HG02943 (cell line): Measurements from ENCODE around the gene PRPF6.

Experiments
- ATAC-seq: cut with Tn5 transposase; IDR thresholded peaks from one replicate; pipeline ENCODE4 v1.9.1; 2021; ENCODE audit warnings: mild to moderate bottlenecking, low read depth, moderate library complexity; ENCODE audit not compliant: unreplicated experiment

Gene PRPF6

GRCh38 chr20:63945921-63946920, 34.7 kb upstream of the PRPF6 start:
- ATAC-seq = no peak

- ATAC-seq = no peak
These were observed 33.8 kb upstream of the PRPF6 start for GRCh38 chr20:63946986-63947637.

DNA sequence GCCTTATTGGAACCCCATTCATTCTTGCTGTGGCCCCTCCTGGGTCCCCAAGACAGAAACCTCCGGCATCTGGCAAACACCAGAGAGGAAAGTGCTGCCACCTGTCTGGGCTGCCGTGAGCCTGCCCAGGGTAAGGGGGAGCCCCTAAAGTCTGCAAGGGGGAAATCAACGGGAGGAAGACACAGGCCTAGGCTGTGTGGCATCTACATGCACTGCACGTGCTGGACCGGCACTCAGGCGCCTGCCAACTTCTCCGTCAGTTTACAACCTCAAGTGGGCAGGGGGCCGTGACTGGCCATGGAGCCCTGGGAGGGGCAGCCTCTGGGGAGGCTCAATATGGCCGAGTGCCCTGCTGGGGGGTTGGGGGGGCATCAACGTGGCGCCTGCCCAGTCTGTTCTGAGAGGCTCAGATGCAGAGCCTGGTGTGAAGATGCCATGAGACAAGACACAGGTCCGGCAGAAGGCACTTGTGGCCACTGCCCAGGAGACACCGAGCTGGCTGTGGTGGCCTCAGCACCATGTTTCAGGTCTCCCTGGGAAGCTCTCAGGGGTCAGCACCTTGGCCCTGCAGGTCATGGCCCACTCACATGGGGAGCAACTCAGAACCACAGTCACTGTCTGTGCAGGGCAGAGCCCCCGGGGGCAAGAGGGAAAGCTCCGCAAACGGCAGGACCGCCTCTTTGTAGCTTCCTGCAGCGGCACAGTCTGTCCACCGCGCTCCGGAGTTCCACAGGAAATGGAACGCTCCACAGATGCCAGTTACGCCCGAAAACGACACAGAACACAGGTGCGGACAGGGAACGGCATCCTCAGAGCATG, 33.1 kb upstream of the PRPF6 start:
- ATAC-seq = no peak

DNA sequence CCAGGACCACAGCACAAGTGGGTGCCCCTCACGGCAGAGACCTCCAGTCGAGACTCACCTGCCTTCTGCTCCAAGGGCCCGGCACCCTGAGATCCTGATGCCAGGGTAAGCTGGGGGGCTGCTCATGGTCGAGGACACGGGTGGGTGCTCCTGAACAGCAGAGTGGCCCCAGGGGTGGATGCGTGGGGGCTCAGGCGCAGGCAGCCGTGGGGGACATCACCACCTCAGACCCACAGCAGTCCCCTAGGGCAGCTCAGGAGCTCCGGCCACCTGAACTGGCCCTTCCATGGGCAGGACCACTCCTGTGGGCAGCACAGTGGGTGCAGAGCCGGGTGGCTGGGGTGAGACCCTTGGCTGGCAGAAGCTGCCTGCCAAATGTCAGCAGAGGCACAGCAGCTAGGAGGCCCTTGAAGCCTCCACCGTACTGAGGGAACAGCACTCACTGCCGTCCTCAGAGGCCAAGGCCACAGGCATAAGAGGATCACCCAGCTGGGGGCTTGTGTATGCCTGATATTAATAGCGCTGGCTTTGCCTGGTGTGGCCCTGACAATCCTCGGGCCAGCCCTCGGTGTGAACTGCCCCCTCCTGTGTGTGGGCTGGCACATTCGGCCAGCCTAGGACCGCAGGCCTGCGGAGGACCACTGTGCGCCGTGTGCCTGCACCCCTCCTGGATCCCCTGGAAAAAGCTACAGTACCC, 30.1 kb upstream of the PRPF6 start:
- no peak for ATAC-seq

DNA sequence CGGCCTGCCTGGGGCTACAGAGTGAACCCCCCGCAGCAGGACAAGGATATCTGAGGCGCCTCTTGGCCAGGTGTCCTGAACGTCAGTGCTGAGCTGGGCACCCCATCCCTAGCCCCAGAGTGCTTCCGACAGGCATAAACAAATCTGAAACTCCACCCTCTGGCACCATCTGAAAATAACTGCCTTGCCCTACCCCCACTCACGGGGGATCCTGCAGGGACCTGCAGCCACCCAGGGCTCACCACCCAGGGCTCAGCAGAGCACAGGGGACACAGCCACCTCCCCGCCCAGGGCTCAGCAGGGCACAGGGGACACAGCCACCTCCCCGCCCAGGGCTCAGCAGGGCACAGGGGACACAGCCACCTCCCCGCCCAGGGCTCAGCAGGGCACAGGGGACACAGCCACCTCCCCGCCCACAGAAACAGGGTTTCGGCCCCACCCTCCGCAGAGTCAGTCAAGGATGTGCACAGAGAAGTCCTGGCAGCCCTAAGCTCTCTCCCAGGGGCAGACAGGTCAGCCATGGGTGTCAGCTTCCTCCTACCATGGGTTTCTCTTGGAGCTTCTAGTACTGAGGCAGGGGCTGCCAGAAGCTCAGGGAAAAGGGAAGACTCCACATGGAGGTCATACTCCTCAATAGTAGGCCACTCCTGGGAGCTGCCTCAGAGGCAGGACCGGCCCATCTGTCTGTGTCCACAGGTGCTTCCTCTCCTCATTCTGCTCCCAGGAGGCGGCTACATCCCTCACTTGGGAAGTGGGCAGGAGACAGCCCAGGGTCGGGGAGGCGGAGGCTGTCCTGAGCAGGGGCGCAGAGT, 29.3 kb upstream of the PRPF6 start:
- ATAC-seq = no peak

- ATAC-seq = no peak
These were observed 28.8 kb upstream of the PRPF6 start for GRCh38 chr20:63952210-63952535.

DNA sequence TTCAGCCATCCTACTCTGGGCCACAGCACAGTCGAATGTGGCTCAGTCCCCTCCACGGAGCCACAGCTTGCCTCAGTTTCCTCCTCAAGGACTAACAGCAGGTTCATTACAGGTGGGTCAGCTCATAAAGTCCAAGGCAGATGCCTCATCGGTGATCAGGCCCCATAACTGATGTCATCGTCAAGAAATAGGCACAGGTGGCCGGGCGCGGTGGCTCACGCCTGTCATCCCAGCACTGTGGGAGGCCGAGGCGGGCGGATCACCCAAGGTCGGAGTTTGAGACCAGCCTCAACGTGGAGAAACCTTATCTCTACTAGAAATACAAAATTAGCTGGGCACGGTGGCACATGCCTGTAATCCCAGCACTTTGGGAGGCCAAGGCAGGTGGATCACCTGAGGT, 28.2 kb upstream of the PRPF6 start:
- no peak for ATAC-seq

DNA sequence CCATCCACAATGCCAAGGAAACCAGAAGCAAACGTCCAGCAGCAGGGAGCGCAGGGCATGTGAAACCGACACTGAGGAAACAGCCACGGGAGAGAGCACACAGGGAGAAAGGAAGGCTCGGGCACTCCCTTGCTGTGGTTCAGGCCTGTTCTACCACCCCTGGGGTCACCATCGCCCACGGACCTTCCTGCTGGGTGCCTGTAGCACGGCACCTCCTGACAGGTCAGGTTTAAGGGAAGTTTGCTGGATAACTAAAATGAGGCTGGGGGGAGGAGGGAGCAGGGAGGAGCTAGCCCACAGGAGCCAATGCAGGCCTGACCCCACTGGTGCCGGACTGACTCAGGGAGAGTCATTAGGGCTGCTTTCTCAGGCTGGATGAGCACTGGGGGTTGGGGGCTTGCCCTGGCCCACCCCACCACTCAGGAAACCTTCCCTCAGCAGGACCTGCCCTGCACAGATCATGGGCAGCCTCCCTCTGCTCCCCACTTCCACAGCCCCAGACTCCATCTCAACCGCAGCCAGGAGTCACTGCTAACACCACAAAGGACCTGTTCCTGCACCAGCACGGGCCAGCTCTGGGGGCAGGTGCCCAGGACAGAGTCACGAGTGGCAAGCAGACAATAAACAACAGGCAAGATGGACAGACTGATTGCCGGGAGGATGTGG, 27.0 kb upstream of the PRPF6 start:
- ATAC-seq = no peak

GRCh38 chr20:63955281-63955826, 25.6 kb upstream of the PRPF6 start:
- no peak for ATAC-seq

DNA sequence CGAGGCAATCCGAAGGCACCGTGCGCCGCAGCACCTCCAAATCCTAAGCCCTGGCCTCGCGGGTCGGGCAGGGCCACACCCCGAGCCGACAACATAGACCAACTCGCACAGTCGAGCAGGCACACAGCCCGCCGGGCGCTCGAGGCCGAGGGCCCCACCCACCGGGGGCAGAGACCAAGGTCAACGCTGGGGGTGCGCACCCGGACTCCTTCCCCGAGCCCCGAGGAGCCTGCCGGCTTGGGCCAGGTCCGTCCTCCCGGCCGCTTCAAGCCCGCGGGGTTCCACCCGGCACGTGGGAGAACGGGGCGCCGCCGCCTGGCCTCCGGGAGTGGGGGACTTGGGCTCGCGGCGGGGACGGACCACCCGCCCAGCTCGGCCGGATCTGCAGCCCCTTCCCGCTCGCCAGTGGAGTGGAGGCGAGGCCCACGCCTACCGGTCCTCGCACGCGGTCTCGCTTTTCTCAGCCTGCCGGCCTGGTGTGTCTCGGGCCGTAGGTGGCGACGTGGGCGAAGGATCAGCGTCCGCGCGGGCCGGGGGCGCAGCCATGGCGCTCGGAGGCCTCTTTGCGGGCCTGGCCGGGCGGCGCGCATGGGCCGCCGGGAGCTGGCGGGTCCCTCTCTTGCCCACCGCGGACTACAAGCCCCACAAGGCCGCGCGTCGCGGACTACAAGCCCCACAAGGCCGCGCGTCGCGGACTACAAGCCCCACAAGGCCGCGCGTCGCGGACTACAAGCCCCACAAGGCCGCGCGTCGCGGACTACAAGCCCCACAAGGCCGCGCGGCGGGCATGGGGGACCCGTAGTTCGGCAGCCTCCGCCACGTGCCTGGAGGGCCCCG, 24.9 kb upstream of the PRPF6 start, which contains the start of gene UCKL1:
TSS of gene UCKL1 (minus strand) at position 590 of the 837 bp plus-strand sequence. CDS start at position 546, 44 bp downstream.
- ATAC-seq = peak; percentile 64

- no peak for ATAC-seq
These were observed 24.3 kb upstream of the PRPF6 start for GRCh38 chr20:63956664-63957003.

GRCh38 chr20:63957004-63957689, 23.8 kb upstream of the PRPF6 start:
- ATAC-seq = no peak

- ATAC-seq = no peak
These were observed 23.1 kb upstream of the PRPF6 start for GRCh38 chr20:63957690-63958441.

- ATAC-seq = no peak
These were observed 22.5 kb upstream of the PRPF6 start for GRCh38 chr20:63958471-63958870.

- no peak for ATAC-seq
These were observed 21.8 kb upstream of the PRPF6 start for GRCh38 chr20:63958964-63959698.

- no peak for ATAC-seq
These were observed 21.2 kb upstream of the PRPF6 start for GRCh38 chr20:63959699-63960075.
